Esophagus squamous epithelium (tissue), 4 donors: Measurements from ENCODE around the gene OR4E1.

Experiments
- CTCF ChIP-seq, 6 experiments: fragments of 450-650 bp in 4 of 6; fragments of 200-600 bp in 2 of 6; sonication (generic) in 2 of 6; IDR thresholded peaks; one replicate each; pipeline ENCODE4 v1.5.1; 2016 to 2019; ENCODE audit warnings: antibody characterized with exemption in 6 of 6, mild to moderate bottlenecking in 4 of 6, moderate library complexity in 4 of 6
- POLR2A ChIP-seq, 4 donors: fragments of 450-650 bp; IDR thresholded peaks; one replicate each; pipeline ENCODE4 v1.6.1; 2017; ENCODE audit warnings: antibody characterized with exemption in 4 of 4, mild to moderate bottlenecking in 4 of 4, moderate library complexity in 3 of 4

GRCh38 chr14:21653331-21653885, 20.2 kb downstream of the OR4E1 start, which contains the start of gene OR4E2:
- no peak for TF ChIP-seq CTCF (IDR thresholded peaks at IDR 0.05)
- TF ChIP-seq POLR2A (IDR thresholded peaks at IDR 0.05): no peak
